ENCODE measurements around the gene ZCCHC24. TPM values are rescaled to one million over a fixed set of nuclear protein-coding genes. Genes with fewer than 3 reads are reported as not detected.

ZCCHC24 gene
- total and polyA plus RNA-seq, 2 donors (not counting 3 experiments of a cell fraction or from before 2014, with no cell fraction given) = 5.2 to 8.4 TPM

GRCh38 chr10:79355420-79356017, 89.9 kb downstream of the ZCCHC24 start:
- Histone ChIP-seq H3K79me2 (ENCODE audit: control insufficient read depth, insufficient read depth, low read length) (no peaks in the 10 kb centered on the region), H4K20me1 (replicated peaks; ENCODE audit: control insufficient read depth, extremely low read depth, insufficient read depth, low read length) (no peaks in the 10 kb centered on the region), H3K4me3 (replicated peaks in 1 of 3; ENCODE audit: insufficient read depth in 1 of 3, low read depth in 1 of 3, low read length in 3 of 3) (no peak overlapping the region), H3K9me3 (replicated peaks; ENCODE audit: control insufficient read depth, insufficient read depth, low read length) (no peaks in the 10 kb centered on the region), H3K4me2 (ENCODE audit: insufficient read depth, low read length) (no peak overlapping the region), H3K27me3 (ENCODE audit: control insufficient read depth in 2 of 2, insufficient read depth in 2 of 2, low read length in 2 of 2) (no peaks in the 10 kb centered on the region), H3K9ac (replicated peaks; ENCODE audit: extremely low read depth, insufficient read depth, low read length) (no peak overlapping the region), H3K36me3 (ENCODE audit: control insufficient read depth in 2 of 2, extremely low read depth in 1 of 2, insufficient read depth in 2 of 2, low read length in 2 of 2) (peaks cover 3 to 28% of the 10 kb centered on the region in 2 experiments), H2AFZ (ENCODE audit: low read depth, low read length) (no peak overlapping the region), H3K27ac (ENCODE audit: insufficient read depth, low read depth, low read length) (no peak overlapping the region), H3K4me1 (ENCODE audit: control insufficient read depth, extremely low read depth, insufficient read depth, low read length) (no peaks in the 10 kb centered on the region), H3K9me1 (replicated peaks; ENCODE audit: control insufficient read depth, extremely low read depth, insufficient read depth, low read length) (no peaks in the 10 kb centered on the region)
- TF ChIP-seq EZH2 (IDR thresholded peaks at IDR 0.05; ENCODE audit: borderline replicate concordance, low read depth, low read length, severe bottlenecking) (no peak), POLR2A (IDR thresholded peaks at IDR 0.05; ENCODE audit: low read depth, low read length) (no peak), JUN (IDR thresholded peaks at IDR 0.05; ENCODE audit: borderline replicate concordance, insufficient read depth, insufficient read length, low read depth) (no peak), CTCF (IDR thresholded peaks at IDR 0.05; ENCODE audit: extremely low read depth in 1 of 2, insufficient read depth in 1 of 2, low read depth in 1 of 2, low read length in 2 of 2) (no peak), FOS (IDR thresholded peaks at IDR 0.05; ENCODE audit: borderline replicate concordance, insufficient read depth, low read length) (no peak), GATA2 (IDR thresholded peaks at IDR 0.05; ENCODE audit: insufficient read depth, insufficient read length, low read depth, low read length) (no peak), MAX (IDR thresholded peaks at IDR 0.05; ENCODE audit: insufficient read depth, insufficient read length) (no peak), POLR2AphosphoS5 (IDR thresholded peaks at IDR 0.05; ENCODE audit: insufficient read depth, low read depth, low read length) (no peak), MYC (IDR thresholded peaks at IDR 0.05; ENCODE audit: low read depth, low read length) (no peak)
- POLR2A ChIA-PET = no interaction called here
- CTCF ChIA-PET = no interaction called here
- intact Hi-C loops (cut with micrococcal nuclease) = no loop called here
- DNase-seq (ENCODE audit: low read depth, low spot score) (no peak), FAIRE-seq (no peak)
- BruUV-seq (replicated peaks) = no TSS peak
- dilution Hi-C loops (cut with MboI; ENCODE audit: extremely low pct_ligation_motif_present, low sequenced_read_pairs) = no loop called here

Data from endothelial cell of umbilical vein (primary cell).